NCI-H1417 treated with DMSO at 0.1 percent for 48 hours (cell line): ENCODE results near the gene RNF130.

ENCODE experiments used
- DNase-seq: peaks from one replicate; lab custom pipeline; 2025; lab: John Stamatoyannopoulos, UW

The RNF130 gene

GRCh38 chr5:180071531-180072255 lies at the start of gene RNF130:
Gene RNF130, minus strand, starts transcription at chr5:180071759. Its CDS starts 57 bp downstream, at chr5:180071702.
- no peak for DNase-seq

GRCh38 chr5:180120237-180121101 lies 48.9 kb upstream of the RNF130 start:
- no peak for DNase-seq

GRCh38 chr5:180119903-180120236 lies 48.3 kb upstream of the RNF130 start:
- no peak for DNase-seq

- DNase-seq = no peak
Observed at GRCh38 chr5:180119031-180119902, 47.7 kb upstream of the RNF130 start.

GRCh38 chr5:180118391-180118791 lies 46.8 kb upstream of the RNF130 start:
- no peak for DNase-seq

GRCh38 chr5:180117000-180117725 lies 45.6 kb upstream of the RNF130 start:
- no peak for DNase-seq

- DNase-seq = no peak
Observed at GRCh38 chr5:180116077-180116999, 44.8 kb upstream of the RNF130 start.

- no peak for DNase-seq
Observed at GRCh38 chr5:180115326-180116076, 43.9 kb upstream of the RNF130 start.

- DNase-seq = no peak
Observed at GRCh38 chr5:180114304-180115003, 42.9 kb upstream of the RNF130 start.

- no peak for DNase-seq
Observed at GRCh38 chr5:180113660-180114303, 42.2 kb upstream of the RNF130 start.

- DNase-seq = no peak
Observed at GRCh38 chr5:180112181-180112861, 40.8 kb upstream of the RNF130 start.

GRCh38 chr5:180111273-180112002 lies 39.9 kb upstream of the RNF130 start:
- no peak for DNase-seq

- no peak for DNase-seq
Observed at GRCh38 chr5:180109920-180110319, 38.4 kb upstream of the RNF130 start.

GRCh38 chr5:180107005-180107404 lies 35.4 kb upstream of the RNF130 start:
- DNase-seq = no peak

GRCh38 chr5:180105827-180106312 lies 34.3 kb upstream of the RNF130 start:
- DNase-seq = no peak

GRCh38 chr5:180104168-180104530 lies 32.6 kb upstream of the RNF130 start:
- DNase-seq = no peak

- no peak for DNase-seq
Observed at GRCh38 chr5:180103487-180104167, 32.1 kb upstream of the RNF130 start.
